ENCODE measurements around the gene TBC1D14.

DNA sequence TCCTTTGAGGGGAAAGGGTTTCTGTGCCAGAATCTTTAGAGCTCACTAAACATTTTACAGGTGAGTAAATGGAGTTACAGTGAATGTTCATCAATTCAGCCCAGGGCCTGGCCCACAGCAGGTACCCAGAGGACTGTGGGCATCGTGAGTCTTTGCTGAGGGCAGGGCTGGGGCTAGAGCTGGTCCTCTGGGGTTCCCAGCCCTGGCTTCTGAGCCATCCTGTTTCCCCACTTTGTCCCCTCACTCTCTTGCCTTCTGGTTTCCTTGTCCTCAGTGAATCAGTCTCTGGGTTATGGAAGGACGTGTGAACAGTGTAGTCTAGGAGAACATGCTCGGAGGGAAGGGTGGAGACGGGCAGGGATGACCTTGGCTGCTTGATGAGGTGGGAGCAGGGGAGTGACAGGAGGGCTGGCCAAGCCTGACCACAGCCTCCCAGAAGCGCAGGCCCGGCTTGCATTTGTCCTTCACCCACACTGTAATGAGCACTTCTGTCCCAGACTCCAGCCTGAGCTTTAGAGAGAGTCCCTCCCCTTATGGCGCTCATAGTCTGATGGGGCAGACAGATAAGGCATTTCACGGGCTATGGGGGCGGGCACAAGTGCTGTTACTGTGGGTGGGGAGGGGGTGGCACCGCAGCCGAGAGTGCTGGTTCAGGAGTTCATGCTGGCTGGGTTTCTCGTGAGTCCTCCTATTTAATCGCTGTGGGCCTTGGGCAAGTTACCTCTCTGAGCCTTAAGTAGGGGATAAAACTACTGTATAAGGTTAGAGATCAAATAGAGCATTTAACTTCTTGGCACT lies 17.3 kb downstream of the TBC1D14 start:
- no peak for TF ChIP-seq CTCF (IDR thresholded peaks at IDR 0.05)
- peak; percentile 72 to 78 (median 74) for TF ChIP-seq POLR2AphosphoS5 (IDR thresholded peaks at IDR 0.05)
- no peak for TF ChIP-seq EP300 (IDR thresholded peaks at IDR 0.05; ENCODE audit: low read depth)

Data from transverse colon (tissue), 4 donors.